Small intestine (tissue), 7 donors: Measurements from ENCODE around the gene MOSPD2. TPM values are rescaled to one million over a fixed set of nuclear protein-coding genes. Genes with fewer than 3 reads are reported as not detected.

ENCODE experiments used
- DNase-seq, 2 donors: peaks; one replicate each; pipeline versions ENCODE4 v3.0.0 to v3.0.0-alpha.2; 2013
- FAIRE-seq: peaks from 2 replicates; lab custom pipeline; 2012; peaks lifted over from hg19 to GRCh38; lab: Jason Lieb, UNC
- H3K27ac ChIP-seq, 3 donors: one replicate each; pipeline ENCODE4 v1.5.1; 2013; ENCODE audit warnings: low read length in 2 of 3, mild to moderate bottlenecking in 2 of 3, control low read depth in 1 of 3, inconsistent platforms in 1 of 3, low read depth in 1 of 3, moderate library complexity in 1 of 3
- H3K27me3 ChIP-seq, 3 donors: one replicate each; pipeline ENCODE4 v1.6.1; 2013; ENCODE audit warnings: low read length in 3 of 3, inconsistent platforms in 1 of 3; ENCODE audit not compliant: control insufficient read depth in 3 of 3, insufficient read depth in 3 of 3
- H3K36me3 ChIP-seq, 3 donors: one replicate each; pipeline ENCODE4 v1.6.1; 2013; ENCODE audit warnings: low read length in 3 of 3, inconsistent platforms in 1 of 3, low read depth in 1 of 3, mild to moderate bottlenecking in 1 of 3, moderate library complexity in 1 of 3; ENCODE audit not compliant: control insufficient read depth in 3 of 3, insufficient read depth in 2 of 3
- H3K4me1 ChIP-seq, 3 donors: one replicate each; pipeline ENCODE4 v1.6.1; 2013; ENCODE audit warnings: low read length in 2 of 3, inconsistent platforms in 1 of 3, low read depth in 1 of 3, mild to moderate bottlenecking in 1 of 3, moderate library complexity in 1 of 3; ENCODE audit not compliant: control insufficient read depth in 3 of 3, insufficient read depth in 2 of 3
- H3K4me3 ChIP-seq, 3 donors: one replicate each; pipeline ENCODE4 v1.5.1; 2013; ENCODE audit warnings: low read length in 3 of 3, control low read depth in 1 of 3, inconsistent platforms in 1 of 3, low read depth in 1 of 3, mild to moderate bottlenecking in 1 of 3, moderate library complexity in 1 of 3
- H3K9me3 ChIP-seq, 2 donors: one replicate each; pipeline ENCODE4 v1.6.1; 2013; ENCODE audit warnings: low read depth in 1 of 2, low read length in 1 of 2; ENCODE audit not compliant: control insufficient read depth in 2 of 2, insufficient read depth in 1 of 2
- WGBS, 3 donors: extraction: QIAGEN DNeasy Blood & Tissue Kit; methylation state at CpG; one replicate each; pipeline ENCODE4 v1.1.7; 2013; 5-methylcytosine and 5-hydroxymethylcytosine counted together
- polyA plus RNA-seq, 4 donors: library from polyadenylated mRNA; stranded (reverse) in 3 of 4; unstranded in 1 of 4; fragments of 200-250 nt in 3 of 4; fragments of 120-200 nt in 1 of 4; gene quantifications; one replicate each; pipeline versions ENCODE4 v1.2.1 to v1.2.3, GENCODE V29; 2013
- donor health status: healthy with polysubstance abuse.
- donor health status: control.
- donor health status: control.
- donor health status: Bipolar disorder and iron deficiency.
- donor health status: healthy.

MOSPD2 gene
- polyA plus RNA-seq, 4 donors, result 3.6 to 23.9 (median 4.1) TPM

GRCh38 chrX:14963447-14964236 lies 90.4 kb downstream of the MOSPD2 start:
- H3K27me3 ChIP-seq, result no peaks in the 10 kb centered on the region
- no peak for FAIRE-seq
- WGBS, 3 donors, result 38 to 92% (median 65%) methylated on average over 1 of the region's 1 CpG
- H3K9me3 ChIP-seq, result no peaks in the 10 kb centered on the region
- H3K4me1 ChIP-seq, result no peaks in the 10 kb centered on the region
- DNase-seq, result peak in 1 of 2 donors; percentile 1
- no peak overlapping the region for H3K4me3 ChIP-seq
- no peaks in the 10 kb centered on the region for H3K36me3 ChIP-seq
- no peak overlapping the region for H3K27ac ChIP-seq

- Histone ChIP-seq H3K4me1 (no peaks in the 10 kb centered on the region), H3K9me3 (no peaks in the 10 kb centered on the region), H3K27me3 (no peaks in the 10 kb centered on the region), H3K27ac (no peak overlapping the region), H3K4me3 (no peak overlapping the region), H3K36me3 (no peaks in the 10 kb centered on the region)
- no peak for DNase-seq
- no peak for FAIRE-seq
- WGBS, 3 donors, result 49 to 81% (median 79%) methylated on average over 2 of the region's 2 CpGs
These were observed 91.3 kb downstream of the MOSPD2 start for GRCh38 chrX:14964500-14964899.

Other genes with a start within 250 kb of the MOSPD2 start
- gene FANCB, start 352 bp upstream of the MOSPD2 start, polyA plus RNA-seq, result 1 to 10 TPM in 1 of 4 donors, under 1 TPM in 1, not detected in 2; 0.49 to 1.7 TPM